Measurements from ENCODE around the gene NPY2R.

Gene NPY2R

GRCh38 chr4:155227131-155227530 is 18.7 kb downstream of the NPY2R start:
- H3K4me3 ChIP-seq (ENCODE audit: low read length), result no peak overlapping the region
- DNase-seq (ENCODE audit: low read depth), result no peak
- no peak for TF ChIP-seq CTCF (IDR thresholded peaks at IDR 0.05; ENCODE audit: insufficient read depth, low read depth, low read length, missing control alignments)

GRCh38 chr4:155228713-155229112 is 20.3 kb downstream of the NPY2R start:
- no peak for TF ChIP-seq CTCF (IDR thresholded peaks at IDR 0.05; ENCODE audit: insufficient read depth, low read depth, low read length, missing control alignments)
- no peak for DNase-seq (ENCODE audit: low read depth)
- H3K4me3 ChIP-seq (ENCODE audit: low read length), result no peak overlapping the region

DNA sequence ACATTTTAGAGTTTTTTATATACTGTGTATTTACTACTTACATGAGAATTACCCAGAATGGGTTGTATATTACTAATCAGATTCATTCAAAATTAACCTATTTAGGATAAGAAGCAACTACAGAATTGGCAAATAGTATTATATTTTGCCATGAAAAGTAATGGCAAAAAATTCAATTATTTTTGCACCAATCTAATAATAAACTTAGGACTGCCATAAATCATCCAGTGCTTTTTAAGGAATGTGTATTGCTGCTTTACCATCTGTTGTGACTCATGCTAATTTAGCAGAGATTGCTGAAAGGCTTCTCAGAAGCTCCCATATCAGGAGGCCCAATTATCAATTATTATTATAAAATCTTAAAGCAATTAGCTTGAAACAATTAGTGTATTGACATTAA is 24.0 kb downstream of the NPY2R start:
- DNase-seq (ENCODE audit: low read depth), result no peak
- H3K4me3 ChIP-seq (ENCODE audit: low read length), result no peak overlapping the region
- no peak for TF ChIP-seq CTCF (IDR thresholded peaks at IDR 0.05; ENCODE audit: insufficient read depth, low read depth, low read length, missing control alignments)

DNA sequence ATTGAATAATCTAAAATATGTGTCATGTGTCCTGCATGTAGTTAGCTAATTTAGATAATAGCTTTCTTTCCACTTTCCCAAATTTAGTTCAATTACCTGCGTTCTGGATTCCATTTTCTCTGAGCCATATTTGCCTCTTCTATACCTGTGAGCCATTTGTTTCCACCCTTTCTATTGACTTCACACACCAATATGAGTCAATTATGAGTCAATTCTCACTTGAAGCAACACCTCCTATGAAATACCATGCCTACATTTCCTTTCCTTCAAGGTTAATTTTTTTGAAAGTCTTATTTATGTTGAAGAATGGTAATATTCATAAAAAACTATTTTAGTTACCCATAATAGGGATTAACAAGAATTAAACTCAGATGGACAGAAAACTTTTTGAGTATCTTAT is 25.8 kb downstream of the NPY2R start:
- peak; percentile 61 for DNase-seq (ENCODE audit: low read depth)
- no peak for TF ChIP-seq CTCF (IDR thresholded peaks at IDR 0.05; ENCODE audit: insufficient read depth, low read depth, low read length, missing control alignments)
- H3K4me3 ChIP-seq (ENCODE audit: low read length), result no peak overlapping the region

DNA sequence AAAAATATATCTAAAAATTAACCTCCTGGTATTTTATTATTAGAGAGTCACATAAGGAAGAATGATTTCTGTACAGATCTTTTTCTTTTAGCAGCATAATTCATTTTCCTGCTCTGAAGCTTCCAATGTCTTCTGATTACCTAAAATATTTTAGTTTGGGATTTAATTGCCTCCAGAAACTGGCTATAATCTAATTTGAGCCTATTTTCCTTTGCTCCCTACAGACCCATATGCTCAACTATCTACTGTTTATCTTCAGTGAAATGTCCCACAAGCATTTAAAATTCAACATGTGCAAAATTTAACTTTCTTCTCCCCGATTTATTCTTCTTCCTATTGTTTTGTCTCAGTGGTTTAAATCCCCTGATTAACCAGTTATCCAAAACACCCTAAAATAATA is 29.1 kb downstream of the NPY2R start:
- H3K4me3 ChIP-seq (ENCODE audit: low read length), result no peak overlapping the region
- TF ChIP-seq CTCF (IDR thresholded peaks at IDR 0.05; ENCODE audit: insufficient read depth, low read depth, low read length, missing control alignments), result no peak
- no peak for DNase-seq (ENCODE audit: low read depth)

- TF ChIP-seq CTCF (IDR thresholded peaks at IDR 0.05; ENCODE audit: insufficient read depth, low read depth, low read length, missing control alignments), result no peak
- H3K4me3 ChIP-seq (ENCODE audit: low read length), result no peak overlapping the region
- DNase-seq (ENCODE audit: low read depth), result no peak
Observed at GRCh38 chr4:155241225-155241624, 32.8 kb downstream of the NPY2R start.

GRCh38 chr4:155241664-155242063 is 33.2 kb downstream of the NPY2R start:
- no peak for TF ChIP-seq CTCF (IDR thresholded peaks at IDR 0.05; ENCODE audit: insufficient read depth, low read depth, low read length, missing control alignments)
- no peak for DNase-seq (ENCODE audit: low read depth)
- H3K4me3 ChIP-seq (ENCODE audit: low read length), result no peak overlapping the region

Measured in epithelial cell of esophagus (primary cell).